Coronary artery (tissue), 2 donors: ENCODE data around the gene FOXD1.

Source experiments
- DNase-seq: peaks from one replicate; pipeline ENCODE4 v3.0.0-alpha.2; 2017; ENCODE audit warnings: low spot score
- H3K27ac ChIP-seq, 2 donors: fragments of 200-600 bp; sonication (generic); one replicate each; pipeline ENCODE4 v1.5.1; 2016 to 2019
- H3K4me3 ChIP-seq: fragments of 200-600 bp; sonication (generic); 2 replicates; pipeline ENCODE4 v1.5.1; 2016; ENCODE audit warnings: mild to moderate bottlenecking, moderate library complexity
- TF ChIP-seq, protein P1 (sequence below): fragments of 200-600 bp; sonication (generic); IDR thresholded peaks from one replicate; pipeline ENCODE4 v1.5.1; 2019; ENCODE audit warnings: antibody characterized with exemption

FOXD1 gene

GRCh38 chr5:73444499-73445438 is 3.8 kb downstream of the FOXD1 start:
- TF ChIP-seq, protein P1, sequence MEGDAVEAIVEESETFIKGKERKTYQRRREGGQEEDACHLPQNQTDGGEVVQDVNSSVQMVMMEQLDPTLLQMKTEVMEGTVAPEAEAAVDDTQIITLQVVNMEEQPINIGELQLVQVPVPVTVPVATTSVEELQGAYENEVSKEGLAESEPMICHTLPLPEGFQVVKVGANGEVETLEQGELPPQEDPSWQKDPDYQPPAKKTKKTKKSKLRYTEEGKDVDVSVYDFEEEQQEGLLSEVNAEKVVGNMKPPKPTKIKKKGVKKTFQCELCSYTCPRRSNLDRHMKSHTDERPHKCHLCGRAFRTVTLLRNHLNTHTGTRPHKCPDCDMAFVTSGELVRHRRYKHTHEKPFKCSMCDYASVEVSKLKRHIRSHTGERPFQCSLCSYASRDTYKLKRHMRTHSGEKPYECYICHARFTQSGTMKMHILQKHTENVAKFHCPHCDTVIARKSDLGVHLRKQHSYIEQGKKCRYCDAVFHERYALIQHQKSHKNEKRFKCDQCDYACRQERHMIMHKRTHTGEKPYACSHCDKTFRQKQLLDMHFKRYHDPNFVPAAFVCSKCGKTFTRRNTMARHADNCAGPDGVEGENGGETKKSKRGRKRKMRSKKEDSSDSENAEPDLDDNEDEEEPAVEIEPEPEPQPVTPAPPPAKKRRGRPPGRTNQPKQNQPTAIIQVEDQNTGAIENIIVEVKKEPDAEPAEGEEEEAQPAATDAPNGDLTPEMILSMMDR = no peak
- H3K27ac ChIP-seq = no peak overlapping the region
- no peak overlapping the region for H3K4me3 ChIP-seq
- DNase-seq = no peak

GRCh38 chr5:73443829-73444498 is 4.6 kb downstream of the FOXD1 start:
- H3K4me3 ChIP-seq = no peak overlapping the region
- DNase-seq = no peak
- H3K27ac ChIP-seq = no peak overlapping the region
- TF ChIP-seq, protein P1 = no peak

DNA sequence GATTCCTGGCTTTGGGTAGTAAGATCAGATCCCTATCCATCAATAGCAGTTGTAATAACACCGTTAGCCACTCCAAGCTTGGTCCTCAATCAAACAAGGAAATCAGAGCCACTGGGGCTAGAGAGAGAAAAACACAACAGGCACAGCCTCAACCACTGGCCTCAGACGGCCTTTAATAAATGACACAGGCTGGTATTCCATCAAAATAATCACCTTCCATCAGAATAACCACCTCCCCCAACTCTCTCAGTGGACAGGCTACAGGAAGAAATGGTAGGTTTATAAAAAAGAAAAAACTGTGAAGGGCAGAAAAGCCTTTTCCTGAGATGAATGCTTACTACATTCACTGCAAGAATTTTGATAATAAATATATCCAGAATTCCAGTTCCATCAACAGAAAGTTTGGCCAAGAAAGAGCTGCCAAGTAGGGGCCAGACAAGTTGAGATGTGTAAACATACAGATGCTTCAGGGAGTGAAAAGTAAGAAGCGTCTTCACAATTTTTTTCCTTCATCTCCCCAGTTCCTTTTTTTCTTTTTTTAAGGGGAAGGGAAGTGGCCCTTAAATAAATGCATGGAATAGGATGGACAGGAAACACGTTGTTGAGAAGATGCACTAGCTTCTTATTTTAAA is 5.5 kb downstream of the FOXD1 start:
- no peak for DNase-seq
- Histone ChIP-seq H3K27ac (no peak overlapping the region), H3K4me3 (no peak overlapping the region)
- TF ChIP-seq, protein P1 = no peak

DNA sequence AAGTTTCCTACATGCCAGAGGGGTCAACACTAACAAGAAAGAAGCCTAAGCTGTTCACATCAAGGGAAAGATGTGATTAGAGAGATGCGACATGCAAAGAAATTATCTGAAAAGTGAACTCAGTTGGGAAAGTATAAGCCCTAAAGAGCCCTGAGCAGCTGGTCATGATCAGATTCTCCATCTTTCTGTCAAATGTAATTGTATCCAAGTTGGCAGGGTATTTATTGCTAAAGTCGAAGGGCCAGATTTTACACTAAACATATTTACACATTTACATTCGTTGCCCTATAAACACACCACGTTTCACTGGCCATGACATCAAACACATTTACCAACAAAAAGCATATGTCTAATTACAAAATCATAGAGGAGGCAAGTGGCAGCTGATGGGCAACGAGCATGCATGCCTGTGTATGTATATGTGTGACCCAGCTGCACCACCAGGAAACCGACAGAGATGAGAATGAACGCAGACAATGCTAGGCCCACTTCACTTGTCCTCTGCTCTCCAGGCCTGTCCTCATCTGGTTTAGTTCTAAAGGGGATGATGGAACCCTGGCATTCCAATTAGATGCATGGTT is 6.3 kb downstream of the FOXD1 start:
- TF ChIP-seq, protein P1 = no peak
- no peak for DNase-seq
- Histone ChIP-seq H3K4me3 (no peak overlapping the region), H3K27ac (no peak overlapping the region)

GRCh38 chr5:73441378-73441777 is 7.2 kb downstream of the FOXD1 start:
- Histone ChIP-seq H3K4me3 (no peak overlapping the region), H3K27ac (no peak overlapping the region)
- TF ChIP-seq, protein P1 = no peak
- no peak for DNase-seq

GRCh38 chr5:73440262-73440661 is 8.3 kb downstream of the FOXD1 start:
- TF ChIP-seq, protein P1 = no peak
- Histone ChIP-seq H3K27ac (no peak overlapping the region), H3K4me3 (no peak overlapping the region)
- DNase-seq = no peak
